Stimulated activated naive CD8-positive, alpha-beta T cell treated with anti-CD3 and anti-CD28 coated beads, Interleukin-15, Interleukin-2, amounts not matched to agents 100 U/mL and 50 U/mL, for 24 hours (primary cell): ENCODE data around the gene MTCL1.
"Not testable (repeated sequence)": the region's sequence is repeated elsewhere in the genome, so short reads cannot be mapped to it uniquely, and the experiment has no call there.

Source experiments
- ATAC-seq: fragments of 150-1000 bp; cut with Tn5 transposase; one replicate; pipeline ENCODE4 v1.10.0; 2021
- DNase-seq: peaks from one replicate; pipeline ENCODE4 v3.0.0; 2021

MTCL1 gene

GRCh38 chr18:8744038-8744437 is 38.7 kb downstream of the MTCL1 start:
- DNase-seq (no peak), ATAC-seq (no peak)

- ATAC-seq = peak; percentile 55
- DNase-seq = peak; percentile 12
Observed at GRCh38 chr18:8744656-8745055, 39.3 kb downstream of the MTCL1 start.

- no peak for DNase-seq
- no peak for ATAC-seq
Observed at GRCh38 chr18:8745355-8746014, 40.1 kb downstream of the MTCL1 start.

- ATAC-seq = no peak
- no peak for DNase-seq
Observed at GRCh38 chr18:8747440-8747937, 42.1 kb downstream of the MTCL1 start.

- DNase-seq = no peak
- ATAC-seq = no peak
Observed at GRCh38 chr18:8749492-8749891, 44.1 kb downstream of the MTCL1 start.

- DNase-seq (no peak), ATAC-seq (no peak)
Observed at GRCh38 chr18:8750954-8751415, 45.6 kb downstream of the MTCL1 start.

GRCh38 chr18:8751692-8752091 is 46.3 kb downstream of the MTCL1 start:
- no peak for DNase-seq
- no peak for ATAC-seq

GRCh38 chr18:8752329-8752728 is 47.0 kb downstream of the MTCL1 start:
- DNase-seq (no peak), ATAC-seq (no peak)

GRCh38 chr18:8754995-8755960 is 49.9 kb downstream of the MTCL1 start:
- ATAC-seq = peak; percentile 73
- DNase-seq = no peak

GRCh38 chr18:8756571-8756970 is 51.2 kb downstream of the MTCL1 start:
- ATAC-seq = no peak
- no peak for DNase-seq

- DNase-seq (no peak), ATAC-seq (no peak)
Observed at GRCh38 chr18:8757396-8757997, 52.1 kb downstream of the MTCL1 start.

GRCh38 chr18:8758466-8758865 is 53.1 kb downstream of the MTCL1 start:
- DNase-seq (no peak), ATAC-seq (no peak)

GRCh38 chr18:8760984-8761383 is 55.6 kb downstream of the MTCL1 start:
- DNase-seq = no peak
- ATAC-seq = no peak

- not testable (repeated sequence) for ATAC-seq, DNase-seq
Observed at GRCh38 chr18:8761535-8761934, 56.2 kb downstream of the MTCL1 start.

- ATAC-seq = no peak
- no peak for DNase-seq
Observed at GRCh38 chr18:8762968-8763367, 57.6 kb downstream of the MTCL1 start.

GRCh38 chr18:8763611-8764010 is 58.3 kb downstream of the MTCL1 start:
- DNase-seq (no peak), ATAC-seq (no peak)

GRCh38 chr18:8765783-8766463 is 60.6 kb downstream of the MTCL1 start:
- ATAC-seq (no peak), DNase-seq (no peak)

- ATAC-seq (no peak), DNase-seq (no peak)
Observed at GRCh38 chr18:8766559-8767293, 61.4 kb downstream of the MTCL1 start.

GRCh38 chr18:8767340-8767739 is 62.0 kb downstream of the MTCL1 start:
- DNase-seq (no peak), ATAC-seq (no peak)

- ATAC-seq = no peak
- DNase-seq = no peak
Observed at GRCh38 chr18:8769509-8770095, 64.2 kb downstream of the MTCL1 start.

GRCh38 chr18:8770657-8771056 is 65.3 kb downstream of the MTCL1 start:
- DNase-seq = no peak
- no peak for ATAC-seq
